Stimulated activated CD4-positive, alpha-beta T cell treated with anti-CD3 and anti-CD28 coated beads, Interleukin-2, amount 100 ng/mL, for 24 hours (primary cell): Measurements from ENCODE around the gene GRAMD2A.

Experiments
- DNase-seq, 2 donors: peaks; one replicate each; pipeline ENCODE4 v3.0.0-alpha.2; 2020

The GRAMD2A gene

GRCh38 chr15:72128359-72128758, 69.2 kb downstream of the GRAMD2A start:
- DNase-seq: no peak

DNA sequence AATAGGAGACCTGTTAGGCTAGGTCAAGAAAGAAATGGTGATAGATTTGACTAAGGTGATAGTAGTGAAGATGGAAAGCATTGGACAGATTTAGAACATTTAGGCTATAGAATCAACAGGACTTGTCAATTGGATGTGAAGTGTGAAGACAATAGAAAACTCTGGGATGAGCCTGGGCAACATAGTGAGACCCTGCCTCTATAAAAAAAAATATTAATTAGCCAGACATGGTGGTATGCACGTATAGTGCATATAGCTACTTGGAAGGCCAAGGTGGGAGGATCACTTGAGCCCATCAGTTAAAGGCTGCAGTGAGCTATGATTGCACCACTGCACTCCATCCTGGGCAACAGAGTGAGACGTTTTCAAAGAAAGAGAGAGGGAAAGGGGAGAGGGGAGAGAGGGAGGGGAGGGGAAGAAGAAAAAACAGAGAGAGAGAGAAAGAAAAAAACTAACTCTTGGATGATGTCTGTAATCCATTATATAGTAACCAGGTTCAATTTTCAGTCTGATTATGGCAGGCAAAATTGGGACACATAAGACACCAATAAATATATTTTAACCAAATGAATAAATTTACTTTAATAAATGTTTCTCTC, 69.8 kb downstream of the GRAMD2A start:
- DNase-seq: no peak

DNA sequence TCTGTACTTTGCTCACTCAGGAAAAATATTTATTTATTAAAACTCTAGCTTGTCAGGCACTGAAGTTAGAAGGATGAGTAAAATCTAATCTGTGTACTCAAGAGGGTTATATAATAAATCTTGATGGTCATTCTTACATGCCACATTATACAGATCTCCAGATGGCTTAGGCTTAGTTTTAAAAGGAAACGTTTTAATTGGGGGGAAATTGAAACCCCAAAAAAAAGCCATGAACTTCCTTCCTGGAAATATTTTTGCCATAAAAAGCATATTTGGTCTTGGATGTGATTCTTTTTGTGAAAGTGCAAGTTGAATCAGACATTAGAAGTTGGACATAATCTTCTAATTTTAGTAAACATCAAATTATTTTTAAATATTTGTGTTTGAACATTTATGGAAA, 73.4 kb downstream of the GRAMD2A start:
- no peak for DNase-seq

DNA sequence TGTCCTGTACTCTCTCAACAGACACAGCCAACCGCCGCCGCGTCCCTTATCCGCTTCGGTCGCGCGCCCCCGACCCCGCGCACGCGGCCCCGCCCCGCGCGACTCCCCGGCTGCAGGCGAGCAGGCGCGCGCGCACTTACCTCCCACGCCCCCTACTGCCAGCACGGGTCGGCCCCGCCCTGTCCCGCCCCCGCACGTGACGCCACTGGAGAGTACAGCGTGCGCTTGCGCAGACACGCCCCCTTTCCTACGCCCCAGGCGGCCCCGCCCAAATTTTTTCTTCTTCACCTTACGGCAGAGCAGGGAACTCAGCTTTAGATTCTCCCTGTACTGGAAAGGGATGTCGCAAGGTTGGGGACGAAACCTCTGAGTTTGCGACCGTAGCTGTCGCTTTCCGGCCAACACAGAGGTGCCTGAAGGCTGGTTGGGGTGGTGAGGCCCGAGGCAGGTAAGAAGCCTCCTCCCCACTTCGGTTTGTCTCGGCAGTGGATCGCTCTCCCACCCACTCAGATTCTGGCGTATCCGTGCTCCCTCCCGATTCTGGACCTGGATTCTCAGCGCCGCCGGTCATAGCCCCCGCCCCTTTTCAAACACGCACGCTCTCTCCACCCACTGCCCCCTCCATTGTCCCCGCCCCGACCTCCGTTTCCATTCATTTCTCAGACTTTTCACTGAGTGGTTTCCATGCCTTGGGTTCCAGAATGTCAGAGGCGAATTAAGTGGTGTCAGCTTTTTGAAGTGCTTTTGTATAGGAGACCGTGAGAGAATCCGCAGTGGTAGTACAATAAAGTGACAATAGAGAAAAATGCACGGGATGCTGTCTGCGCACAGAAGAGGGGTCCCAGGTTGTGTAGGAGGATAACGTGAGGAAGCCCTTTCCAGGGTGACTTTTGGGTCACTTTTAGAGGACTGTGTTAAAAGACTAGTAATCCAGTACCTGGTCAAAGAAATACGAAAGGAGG, 79.3 kb downstream of the GRAMD2A start, which contains the start of the genes MYO9A and SENP8:
TSS of gene MYO9A (minus strand) at position 134 of the 962 bp plus-strand sequence. CDS start 71,587 bp downstream, outside the sequence.
TSS of gene SENP8 (plus strand) at position 387 of the 962 bp plus-strand sequence. CDS start 21,221 bp downstream, outside the sequence.
- peak; percentile 99 for DNase-seq

GRCh38 chr15:72117486-72118016, 80.0 kb downstream of the GRAMD2A start:
- peak; percentile 75 to 82 for DNase-seq

DNA sequence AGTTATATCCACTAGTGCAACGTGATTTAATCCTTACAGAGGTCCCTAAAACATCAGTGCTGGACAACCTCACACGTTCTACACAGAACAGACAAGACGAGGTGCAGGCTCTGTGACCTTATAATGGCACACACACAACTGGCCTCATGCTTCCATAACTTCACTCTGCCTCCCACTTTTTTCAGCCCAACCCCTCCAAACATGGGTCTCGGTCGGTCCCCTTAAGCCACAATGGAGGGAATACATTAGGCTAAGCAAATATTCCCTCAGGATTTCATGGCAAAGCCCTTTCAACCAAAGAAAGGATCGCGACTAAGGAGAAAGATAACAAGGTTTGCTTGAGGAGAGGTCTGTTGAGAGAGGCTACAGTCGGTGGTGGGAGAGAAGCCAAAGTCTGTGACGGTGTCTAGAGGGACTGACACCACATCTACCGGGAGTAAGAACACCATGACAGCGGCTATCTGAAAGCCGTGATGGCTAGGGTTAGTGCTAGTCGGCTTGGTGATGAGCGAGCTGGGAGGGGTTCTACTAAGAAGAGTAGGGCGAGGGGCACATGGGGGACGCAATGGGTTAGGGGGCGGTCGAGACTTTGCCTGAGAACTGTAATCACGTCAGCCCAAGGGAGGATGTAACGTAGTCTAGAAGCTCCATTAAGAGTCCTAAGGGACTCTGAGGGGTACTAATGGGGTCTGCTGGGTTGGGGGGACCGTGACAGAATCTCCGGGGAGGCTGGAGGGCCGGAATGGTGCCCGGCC, 80.7 kb downstream of the GRAMD2A start:
- DNase-seq: peak; percentile 23 to 30

DNA sequence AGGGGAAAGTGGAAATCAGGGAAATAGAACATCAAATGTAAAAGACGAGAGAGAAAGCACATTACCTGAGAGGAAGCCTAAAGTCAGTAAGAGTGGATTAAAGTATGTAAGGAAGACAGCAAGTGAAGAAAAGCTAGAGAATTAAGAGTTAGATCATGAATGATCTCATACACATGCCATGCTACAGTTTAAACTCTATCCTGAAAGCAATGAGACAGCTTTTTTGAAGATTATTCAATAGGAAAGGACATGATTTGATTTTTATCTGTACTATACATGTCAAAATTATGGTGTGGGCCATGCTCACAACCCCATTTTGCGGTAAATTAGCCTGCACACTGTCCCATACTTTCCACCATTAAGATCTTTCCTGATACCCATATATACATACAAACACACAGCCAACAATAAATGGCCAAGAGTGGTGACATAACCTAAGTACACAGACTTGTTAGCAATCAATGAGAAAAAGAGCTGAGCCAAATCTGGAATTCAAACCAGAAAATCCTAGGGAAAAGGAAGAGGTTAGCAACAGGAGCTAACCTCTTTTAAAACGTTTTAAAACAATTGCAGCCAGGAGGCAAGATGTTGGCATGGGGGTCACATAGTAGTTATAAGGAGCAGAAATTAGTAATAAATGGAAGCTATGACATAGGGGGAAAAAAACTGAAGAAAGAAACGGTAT, 84.1 kb downstream of the GRAMD2A start:
- DNase-seq: no peak

DNA sequence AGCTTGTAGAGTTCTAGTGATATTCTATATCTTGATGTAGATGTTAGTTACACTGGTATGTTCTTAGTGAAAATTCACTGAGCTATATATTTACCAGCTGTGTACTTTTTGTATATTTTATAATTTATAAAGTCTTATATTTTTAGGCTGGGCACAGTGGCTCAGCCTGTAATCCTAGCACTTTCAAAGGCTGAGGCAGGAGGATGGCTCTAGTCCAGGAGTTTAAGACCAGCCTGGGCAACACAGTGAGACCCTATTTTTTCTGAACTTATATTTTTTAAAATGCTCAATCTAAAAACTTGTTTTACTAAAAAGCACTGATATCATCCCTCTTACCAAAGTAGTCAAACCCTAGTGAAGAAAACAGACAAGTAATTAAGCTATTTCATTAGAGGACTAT, 84.8 kb downstream of the GRAMD2A start:
- DNase-seq: no peak

GRCh38 chr15:72112116-72112515, 85.5 kb downstream of the GRAMD2A start:
- no peak for DNase-seq

GRCh38 chr15:72110355-72110754, 87.2 kb downstream of the GRAMD2A start:
- no peak for DNase-seq
